Stomach (tissue), 4 donors: ENCODE measurements around the gene SNAPC2.

Experiments used
- EP300 ChIP-seq: sonication (generic); formaldehyde crosslinking; IDR thresholded peaks from one replicate; pipeline ENCODE4 v1.6.1; 2017; ENCODE audit warnings: antibody characterized with exemption
- POLR2A ChIP-seq, 4 donors: fragments of 450-650 bp; IDR thresholded peaks; one replicate each; pipeline ENCODE4 v1.6.1; 2016; ENCODE audit warnings: antibody characterized with exemption in 4 of 4, control low read depth in 2 of 4, mild to moderate bottlenecking in 1 of 4, moderate library complexity in 1 of 4
- POLR2AphosphoS5 ChIP-seq, 3 donors: sonication (generic); formaldehyde crosslinking; IDR thresholded peaks; one replicate each; pipeline ENCODE4 v1.6.1; 2016; ENCODE audit warnings: antibody characterized with exemption in 3 of 3
- TF ChIP-seq, protein P1 (sequence below), 7 experiments: fragments of 450-650 bp in 4 of 7; fragments of 200-600 bp in 3 of 7; sonication (generic) in 3 of 7; IDR thresholded peaks; one replicate each; pipeline ENCODE4 v1.5.1; 2016 to 2019; ENCODE audit warnings: antibody characterized with exemption in 7 of 7, control low read depth in 2 of 7, mild to moderate bottlenecking in 1 of 7

DNA sequence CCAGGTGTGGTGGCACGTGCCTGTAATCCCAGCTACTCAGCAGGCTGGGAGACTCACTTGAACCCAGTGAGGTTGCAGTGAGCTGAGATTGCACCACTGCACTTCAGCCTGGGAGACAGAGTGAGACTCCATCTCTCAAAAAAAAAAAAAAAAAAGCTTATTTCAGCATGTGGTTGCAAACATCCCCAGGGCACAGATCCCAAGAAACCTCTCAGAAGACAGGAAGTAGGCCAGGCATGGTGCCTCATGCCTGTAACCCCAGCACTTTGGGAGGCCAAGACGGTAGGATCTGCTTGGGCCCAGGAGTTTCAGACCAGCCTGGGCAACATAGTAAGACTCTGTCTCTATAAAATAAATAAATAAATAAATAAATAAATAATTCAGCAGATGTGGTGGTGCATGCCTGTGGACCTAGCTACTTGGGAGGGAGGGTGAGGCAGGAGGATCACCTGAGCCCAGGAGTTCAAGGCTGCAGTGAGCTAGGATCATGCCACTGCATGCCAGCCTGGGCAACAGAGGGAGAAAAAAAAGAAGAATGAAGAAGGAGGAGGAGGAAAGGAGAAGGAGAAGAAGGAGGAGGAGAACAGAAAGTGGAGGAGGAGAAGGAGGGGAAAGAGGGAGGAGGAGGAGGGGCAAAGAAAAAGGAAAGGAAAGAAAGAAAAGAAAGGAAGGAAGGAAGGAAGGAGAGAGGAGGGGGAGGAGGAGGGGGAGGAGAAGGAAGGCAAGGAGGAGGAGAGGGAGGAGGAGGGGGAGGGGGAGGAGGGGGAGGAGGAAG, 36.2 kb upstream of the SNAPC2 start:
- TF ChIP-seq, protein P1, sequence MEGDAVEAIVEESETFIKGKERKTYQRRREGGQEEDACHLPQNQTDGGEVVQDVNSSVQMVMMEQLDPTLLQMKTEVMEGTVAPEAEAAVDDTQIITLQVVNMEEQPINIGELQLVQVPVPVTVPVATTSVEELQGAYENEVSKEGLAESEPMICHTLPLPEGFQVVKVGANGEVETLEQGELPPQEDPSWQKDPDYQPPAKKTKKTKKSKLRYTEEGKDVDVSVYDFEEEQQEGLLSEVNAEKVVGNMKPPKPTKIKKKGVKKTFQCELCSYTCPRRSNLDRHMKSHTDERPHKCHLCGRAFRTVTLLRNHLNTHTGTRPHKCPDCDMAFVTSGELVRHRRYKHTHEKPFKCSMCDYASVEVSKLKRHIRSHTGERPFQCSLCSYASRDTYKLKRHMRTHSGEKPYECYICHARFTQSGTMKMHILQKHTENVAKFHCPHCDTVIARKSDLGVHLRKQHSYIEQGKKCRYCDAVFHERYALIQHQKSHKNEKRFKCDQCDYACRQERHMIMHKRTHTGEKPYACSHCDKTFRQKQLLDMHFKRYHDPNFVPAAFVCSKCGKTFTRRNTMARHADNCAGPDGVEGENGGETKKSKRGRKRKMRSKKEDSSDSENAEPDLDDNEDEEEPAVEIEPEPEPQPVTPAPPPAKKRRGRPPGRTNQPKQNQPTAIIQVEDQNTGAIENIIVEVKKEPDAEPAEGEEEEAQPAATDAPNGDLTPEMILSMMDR (IDR thresholded peaks at IDR 0.05), result no peak
- no peak for TF ChIP-seq EP300
- TF ChIP-seq POLR2AphosphoS5 (IDR thresholded peaks at IDR 0.05), result no peak
- no peak for TF ChIP-seq POLR2A (IDR thresholded peaks at IDR 0.05)
